NCI-H1105 treated with DMSO at 0.1 percent for 48 hours (cell line): Measurements from ENCODE around the gene RIMBP2.

Experiments
- DNase-seq: peaks from one replicate; lab custom pipeline; 2025; lab: John Stamatoyannopoulos, UW

RIMBP2 gene

GRCh38 chr12:130569521-130569920 is 146.6 kb downstream of the RIMBP2 start:
- DNase-seq: no peak

- no peak for DNase-seq
Observed at GRCh38 chr12:130568501-130568900, 147.6 kb downstream of the RIMBP2 start.

- no peak for DNase-seq
Observed at GRCh38 chr12:130568041-130568440, 148.1 kb downstream of the RIMBP2 start.

GRCh38 chr12:130566446-130567155 is 149.5 kb downstream of the RIMBP2 start:
- DNase-seq: no peak

- no peak for DNase-seq
Observed at GRCh38 chr12:130565189-130565588, 150.9 kb downstream of the RIMBP2 start.

GRCh38 chr12:130563323-130563722 is 152.8 kb downstream of the RIMBP2 start:
- no peak for DNase-seq

GRCh38 chr12:130562716-130563115 is 153.4 kb downstream of the RIMBP2 start:
- DNase-seq: no peak

GRCh38 chr12:130560321-130560720 is 155.8 kb downstream of the RIMBP2 start:
- DNase-seq: no peak

GRCh38 chr12:130559806-130560205 is 156.3 kb downstream of the RIMBP2 start:
- DNase-seq: no peak

GRCh38 chr12:130557886-130558765 is 158.0 kb downstream of the RIMBP2 start:
- peak; percentile 53 for DNase-seq

GRCh38 chr12:130557201-130557600 is 158.9 kb downstream of the RIMBP2 start:
- DNase-seq: no peak

- no peak for DNase-seq
Observed at GRCh38 chr12:130556486-130557055, 159.5 kb downstream of the RIMBP2 start.

- peak; percentile 96 for DNase-seq
Observed at GRCh38 chr12:130555628-130556485, 160.2 kb downstream of the RIMBP2 start.

GRCh38 chr12:130555221-130555620 is 160.9 kb downstream of the RIMBP2 start:
- DNase-seq: no peak

- DNase-seq: no peak
Observed at GRCh38 chr12:130552483-130552996, 163.6 kb downstream of the RIMBP2 start.

GRCh38 chr12:130549361-130549760 is 166.7 kb downstream of the RIMBP2 start:
- DNase-seq: no peak

- DNase-seq: no peak
Observed at GRCh38 chr12:130547480-130548155, 168.5 kb downstream of the RIMBP2 start.

GRCh38 chr12:130546494-130546893 is 169.6 kb downstream of the RIMBP2 start:
- no peak for DNase-seq

GRCh38 chr12:130545475-130545874 is 170.6 kb downstream of the RIMBP2 start:
- no peak for DNase-seq

- no peak for DNase-seq
Observed at GRCh38 chr12:130540376-130540775, 175.7 kb downstream of the RIMBP2 start.
